Activated T-cell treated with anti-CD3 and anti-CD28 coated beads for 4 hours (primary cell): Measurements from ENCODE around the gene SLC4A4.

Experiments used
- DNase-seq: peaks from one replicate; pipeline ENCODE4 v3.0.0-alpha.2; 2020

SLC4A4 gene

DNA sequence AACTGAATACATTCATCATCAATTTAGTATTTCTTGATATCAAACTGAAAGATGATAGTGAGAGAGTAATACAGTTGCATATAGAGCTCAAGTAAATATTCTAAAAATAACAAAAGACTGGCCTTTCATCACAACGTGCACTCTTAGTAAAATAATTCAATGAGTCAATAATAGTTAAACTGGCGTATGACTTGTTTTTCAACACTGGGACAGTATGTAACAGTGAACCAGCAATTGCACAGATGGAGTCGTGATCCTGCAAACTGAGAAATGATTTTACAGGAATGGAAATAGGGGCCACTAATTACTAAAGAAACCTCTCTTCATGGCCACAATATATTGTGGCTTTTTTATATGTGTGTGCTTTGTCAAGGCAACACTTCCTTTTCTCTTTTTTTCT lies 137.4 kb downstream of the SLC4A4 start:
- no peak for DNase-seq

DNA sequence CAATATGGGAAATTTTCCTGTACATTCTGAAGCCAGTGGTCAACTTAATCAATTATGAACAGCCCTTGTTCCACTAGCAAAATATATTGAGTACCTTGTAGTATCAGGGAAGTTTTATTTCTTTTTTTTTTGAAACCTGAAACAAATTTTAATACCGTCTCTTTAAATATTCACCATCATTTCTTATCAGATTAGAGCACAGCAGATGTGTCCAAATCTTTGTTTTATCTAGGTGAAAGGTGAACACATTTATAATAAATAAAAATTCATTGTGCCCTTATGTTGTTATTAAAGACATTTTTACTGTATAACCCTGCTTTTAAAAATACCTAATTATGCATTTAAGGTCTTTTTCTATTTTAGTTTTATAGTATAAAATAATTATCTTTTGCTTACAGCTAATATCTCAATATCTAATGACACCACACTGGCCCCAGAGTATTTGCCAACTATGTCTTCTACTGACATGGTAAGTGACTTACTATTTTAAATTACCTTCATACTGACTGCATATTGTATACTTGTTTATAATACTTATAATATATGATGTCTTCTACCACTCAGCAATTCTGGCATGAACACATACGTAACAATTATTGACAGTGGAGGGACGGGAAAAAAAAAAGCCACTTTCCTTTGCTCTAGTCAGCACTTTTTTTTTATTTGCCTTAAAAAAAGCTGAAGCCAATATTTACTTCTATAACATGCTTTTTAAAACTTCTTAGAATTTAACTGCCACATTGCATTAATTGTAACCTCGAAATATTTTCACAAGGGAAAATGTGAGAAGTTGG lies 147.9 kb downstream of the SLC4A4 start:
- no peak for DNase-seq

DNA sequence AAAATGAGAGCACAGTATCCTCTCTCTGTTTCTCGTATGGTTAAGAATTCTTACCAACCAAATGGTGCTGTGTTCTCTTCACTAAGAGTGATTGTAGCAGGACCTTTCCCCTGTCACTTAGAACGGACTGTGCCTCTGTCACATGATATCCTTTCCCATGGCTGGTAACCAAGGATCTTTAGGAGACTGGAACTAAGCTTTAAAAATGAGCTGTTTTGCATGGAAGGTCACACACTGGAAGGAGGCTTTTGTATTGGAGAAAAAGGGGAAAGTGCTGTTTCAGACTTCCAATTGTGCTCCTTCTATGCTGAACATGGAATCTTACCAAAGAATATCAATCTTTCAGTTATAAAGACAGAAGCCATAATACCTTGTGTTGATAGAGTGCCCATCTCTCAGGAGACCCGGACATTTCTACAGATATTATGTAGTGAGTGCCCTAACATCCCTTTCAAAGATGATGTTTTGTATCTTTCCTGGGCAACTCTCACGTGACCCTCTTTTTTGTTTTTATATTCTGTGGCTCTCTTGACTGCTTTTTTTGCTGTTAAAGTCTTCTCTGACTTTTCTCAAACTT lies 148.6 kb downstream of the SLC4A4 start:
- no peak for DNase-seq

DNA sequence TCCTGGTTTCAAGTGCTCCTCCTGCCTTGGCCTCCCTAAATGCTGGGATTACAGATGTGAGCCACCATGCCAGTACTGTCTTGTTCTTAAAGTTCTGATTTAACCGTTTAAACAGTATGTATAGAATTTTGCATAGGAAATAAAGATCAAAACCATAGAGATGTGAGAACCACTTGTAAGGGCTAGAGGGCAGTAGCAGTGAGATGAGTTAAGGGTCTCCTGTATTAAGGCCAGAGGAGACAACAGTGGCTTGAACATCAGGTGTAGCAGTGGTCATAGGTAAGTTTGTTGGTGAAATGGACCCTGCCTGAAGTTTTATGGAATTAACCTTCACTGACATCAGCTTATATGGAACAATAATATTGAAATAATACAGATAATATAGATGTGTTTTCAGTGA lies 155.7 kb downstream of the SLC4A4 start:
- no peak for DNase-seq

DNA sequence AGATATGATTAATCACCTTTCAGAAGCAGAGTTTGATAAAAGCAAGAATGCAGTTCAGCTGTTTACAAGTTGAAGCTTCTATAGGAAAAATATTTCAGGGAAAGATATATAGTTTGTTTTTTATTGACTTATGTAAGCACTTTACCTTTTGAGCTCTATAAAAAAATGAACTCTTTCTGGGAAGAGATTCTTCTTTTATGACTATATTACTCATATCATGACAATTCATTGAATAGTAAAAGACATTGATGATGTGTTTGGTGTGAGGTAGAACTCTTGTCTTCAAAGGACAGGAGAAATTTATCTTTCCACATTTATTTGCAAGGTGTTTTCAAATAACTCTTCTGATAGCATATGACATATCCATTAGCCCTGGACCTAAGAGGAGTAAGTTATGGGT lies 156.6 kb downstream of the SLC4A4 start:
- DNase-seq = no peak

DNA sequence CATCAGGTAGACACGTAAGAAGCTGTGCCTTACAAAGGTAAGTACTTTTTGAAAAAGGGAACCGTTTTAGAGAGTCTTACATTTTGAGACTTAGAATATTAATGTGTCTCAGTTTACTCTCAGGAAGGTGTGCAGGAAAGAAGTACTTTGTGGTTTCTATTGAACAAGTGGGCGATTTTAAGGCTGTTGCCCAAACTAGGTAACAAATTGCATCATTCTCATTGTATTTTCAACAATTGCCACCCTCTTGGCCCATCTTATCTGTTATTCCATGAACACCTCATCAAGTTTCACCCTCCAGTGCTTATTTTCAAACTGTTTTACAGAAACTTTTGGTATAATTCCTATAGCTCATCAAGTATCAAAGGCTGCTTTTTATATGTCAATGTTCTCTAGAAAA lies 158.3 kb downstream of the SLC4A4 start:
- no peak for DNase-seq

DNA sequence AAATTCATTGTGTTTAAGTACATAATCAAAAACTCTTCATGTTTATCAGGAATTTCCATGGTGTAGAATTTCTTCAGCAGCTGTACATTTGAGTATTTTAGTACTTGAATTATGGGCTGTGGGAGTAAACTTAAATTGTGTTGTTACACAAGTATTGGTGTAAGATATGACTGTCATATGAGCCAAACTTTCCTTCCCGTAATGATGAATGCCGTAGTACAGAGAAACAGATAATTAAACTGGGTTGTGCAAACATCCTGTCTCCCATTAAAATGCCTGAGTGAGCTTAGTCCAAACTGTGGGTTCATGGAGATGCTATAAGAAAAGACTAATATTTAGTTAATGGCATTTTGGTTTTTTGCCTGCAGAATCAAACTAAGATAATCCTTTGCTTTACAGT lies 159.2 kb downstream of the SLC4A4 start:
- DNase-seq = no peak

DNA sequence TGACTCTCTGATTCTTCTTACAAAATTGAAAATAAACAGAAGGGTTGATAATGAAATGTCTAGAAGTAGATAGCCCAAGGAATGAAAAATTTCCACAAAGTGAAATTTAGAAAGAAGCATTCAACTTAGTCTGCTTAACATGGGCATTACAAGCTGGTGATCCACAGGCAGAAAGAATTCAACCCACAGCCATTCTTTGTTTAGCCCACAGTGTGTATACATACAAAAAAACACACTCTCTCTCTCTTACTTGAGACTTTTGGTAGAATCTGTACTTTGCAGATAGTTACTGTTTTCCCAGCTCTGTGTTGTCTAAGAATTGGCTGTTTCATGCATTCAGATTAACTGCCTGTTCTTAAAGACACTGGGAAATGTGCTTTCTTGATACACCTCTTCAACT lies 159.8 kb downstream of the SLC4A4 start:
- DNase-seq = no peak

DNA sequence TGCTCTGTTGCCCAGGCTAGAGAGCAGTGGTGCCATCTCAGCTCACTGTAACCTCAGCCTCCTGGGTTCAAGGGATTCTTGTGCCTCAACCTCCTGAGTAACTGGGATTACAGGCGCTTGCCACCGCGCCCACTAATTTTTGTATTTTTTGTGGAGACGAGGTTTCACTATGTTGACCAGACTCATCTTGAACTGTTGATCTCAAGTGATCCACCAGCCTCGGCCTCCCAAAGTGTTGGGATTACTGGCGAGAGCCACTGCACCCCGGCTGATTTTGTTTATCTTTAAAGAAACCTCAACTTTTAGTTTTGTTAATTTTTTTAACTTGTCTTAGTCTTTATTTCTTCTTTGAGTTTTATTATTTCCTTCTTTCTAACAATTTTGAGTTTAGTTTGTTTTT lies 163.2 kb downstream of the SLC4A4 start:
- no peak for DNase-seq

DNA sequence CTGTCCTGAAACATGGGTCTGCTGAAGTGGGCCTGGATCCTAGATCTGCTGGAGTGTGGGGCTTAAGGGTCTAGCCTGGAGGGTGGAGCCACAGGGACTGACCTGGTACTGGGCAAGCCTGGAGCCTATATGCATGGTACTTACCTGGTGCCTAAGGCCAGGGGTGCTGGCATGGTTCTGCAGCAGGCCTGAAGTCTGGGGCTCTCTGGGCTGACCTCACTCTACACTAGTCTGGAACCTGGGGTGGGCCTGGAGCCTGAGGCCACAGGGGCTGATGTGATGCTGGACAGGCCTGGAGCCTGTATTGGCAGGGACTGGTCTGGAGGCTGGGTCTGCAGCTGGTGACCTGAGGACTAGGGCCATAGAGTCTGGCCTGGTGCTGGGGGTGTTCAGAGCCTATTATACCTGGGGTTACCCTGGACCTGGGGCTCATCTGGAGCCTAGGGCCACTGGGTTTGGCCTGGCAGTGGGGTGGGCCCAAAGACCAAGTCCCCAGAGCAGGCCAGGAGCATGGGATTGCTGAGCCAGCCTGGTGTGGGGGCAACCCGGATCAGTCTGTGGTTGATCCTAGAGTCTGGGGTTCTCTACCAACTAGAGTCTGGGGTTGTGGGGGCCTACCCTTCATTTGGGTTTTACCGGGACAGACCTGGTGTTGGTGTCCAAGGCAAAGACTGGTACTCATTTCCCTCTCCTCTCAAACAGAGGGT lies 179.6 kb downstream of the SLC4A4 start:
- no peak for DNase-seq

DNA sequence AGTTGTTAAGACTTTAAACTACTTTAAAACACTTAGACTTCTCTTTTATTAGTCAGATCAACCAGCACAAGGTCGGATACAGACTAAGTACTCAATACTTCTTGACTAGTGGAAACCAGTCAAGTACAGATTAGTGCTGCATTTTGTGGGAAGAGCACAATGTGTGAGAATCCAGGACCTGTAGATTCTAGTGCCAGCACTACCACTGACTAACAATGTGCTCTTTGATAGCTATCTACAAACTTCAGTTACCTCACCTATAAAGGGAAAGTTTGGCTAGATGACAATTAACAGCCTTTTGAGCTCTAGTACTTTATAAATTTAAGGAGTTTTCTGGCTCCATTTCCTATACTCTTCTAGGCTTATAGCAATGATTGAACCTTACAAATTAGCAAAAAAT lies 181.5 kb downstream of the SLC4A4 start:
- DNase-seq = no peak

DNA sequence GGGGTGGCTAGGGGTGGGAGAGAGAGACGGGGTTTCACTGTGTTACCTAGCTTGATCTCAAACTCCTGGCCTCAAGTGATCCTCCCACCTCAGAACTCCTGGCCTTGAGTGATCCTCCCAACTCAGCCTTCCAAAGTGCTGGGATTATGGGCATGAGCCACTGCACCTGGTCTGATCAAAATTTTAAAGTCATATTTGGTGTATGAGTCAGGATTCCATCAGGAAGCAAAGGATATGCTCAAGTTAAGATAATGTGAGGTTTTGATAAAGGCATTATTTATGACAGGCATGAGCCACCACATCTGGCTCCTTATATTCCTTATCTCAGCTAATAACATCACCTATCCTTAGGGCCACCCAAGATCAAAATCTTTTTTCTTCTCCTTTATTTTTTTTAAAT lies 182.0 kb downstream of the SLC4A4 start:
- DNase-seq = no peak

DNA sequence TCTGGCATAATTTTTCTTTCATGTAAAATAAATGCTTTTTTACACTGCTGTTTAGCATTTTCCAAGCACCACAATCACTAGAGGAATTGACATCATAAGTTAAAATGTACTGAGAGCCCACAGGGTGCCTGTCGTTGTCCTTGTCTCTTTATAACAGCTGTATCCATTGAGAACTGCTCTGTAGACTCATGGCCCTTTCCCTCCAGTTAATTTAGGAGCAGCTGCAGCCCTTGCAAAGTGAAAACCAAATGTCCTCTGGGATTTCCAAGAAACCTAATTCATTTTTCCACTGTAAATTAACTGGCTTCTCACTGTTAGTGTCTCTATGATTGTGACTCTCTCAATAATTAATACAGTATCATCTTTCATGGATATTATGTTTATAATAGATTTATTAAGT lies 185.9 kb downstream of the SLC4A4 start:
- DNase-seq = no peak

DNA sequence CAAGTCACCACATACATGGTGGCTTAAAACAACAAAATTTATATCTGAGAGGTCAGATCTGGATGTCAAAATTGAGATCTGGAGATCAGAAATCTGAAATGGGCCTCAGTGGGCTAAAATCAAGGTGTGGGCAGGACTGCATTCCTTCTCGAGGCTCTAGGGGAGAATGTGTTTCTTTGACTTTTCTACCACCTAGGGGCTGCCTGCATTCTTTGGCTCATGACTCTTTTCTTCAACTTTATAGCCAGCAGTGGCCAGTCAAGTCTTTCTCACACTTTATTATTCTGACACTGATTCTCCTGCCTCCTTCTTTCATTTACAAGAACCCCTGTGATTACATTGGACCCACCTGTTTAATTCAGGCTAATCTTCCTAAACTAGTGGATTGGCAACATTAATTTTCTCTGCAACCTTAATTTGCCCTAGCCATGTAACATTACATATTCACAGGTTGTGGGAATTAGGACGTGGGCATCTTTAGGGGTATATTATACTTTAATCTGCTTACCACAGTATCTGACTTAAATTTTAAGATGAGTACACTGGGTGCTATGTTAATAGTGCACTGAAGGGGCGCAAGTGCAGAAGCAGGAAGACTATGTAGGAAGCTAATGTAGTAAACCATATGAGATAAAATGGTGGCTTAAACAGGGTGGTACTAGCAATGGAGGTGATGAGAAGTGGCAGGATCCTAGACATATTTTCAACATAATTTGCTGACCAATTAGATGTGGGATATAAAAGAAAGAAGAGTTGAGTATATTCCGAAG lies 188.0 kb downstream of the SLC4A4 start:
- no peak for DNase-seq

DNA sequence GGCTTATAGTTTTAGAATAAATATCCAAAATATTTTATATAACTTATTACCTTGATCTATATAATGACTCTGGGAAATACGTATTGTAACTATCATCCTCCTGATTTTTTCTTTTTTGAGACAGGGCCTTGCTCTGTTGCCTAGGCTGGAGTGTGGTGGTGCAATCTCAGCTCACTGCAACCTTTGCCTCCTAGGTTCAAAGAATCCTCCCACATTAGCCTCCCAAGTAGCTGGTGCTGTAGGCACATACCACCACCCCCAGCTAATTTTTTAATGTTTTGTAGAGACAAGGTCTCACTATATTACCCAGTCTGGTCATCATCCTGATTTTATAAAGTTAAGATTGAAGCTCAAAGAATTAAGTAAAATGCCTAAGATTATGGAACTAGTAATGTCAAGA lies 193.6 kb downstream of the SLC4A4 start:
- no peak for DNase-seq

DNA sequence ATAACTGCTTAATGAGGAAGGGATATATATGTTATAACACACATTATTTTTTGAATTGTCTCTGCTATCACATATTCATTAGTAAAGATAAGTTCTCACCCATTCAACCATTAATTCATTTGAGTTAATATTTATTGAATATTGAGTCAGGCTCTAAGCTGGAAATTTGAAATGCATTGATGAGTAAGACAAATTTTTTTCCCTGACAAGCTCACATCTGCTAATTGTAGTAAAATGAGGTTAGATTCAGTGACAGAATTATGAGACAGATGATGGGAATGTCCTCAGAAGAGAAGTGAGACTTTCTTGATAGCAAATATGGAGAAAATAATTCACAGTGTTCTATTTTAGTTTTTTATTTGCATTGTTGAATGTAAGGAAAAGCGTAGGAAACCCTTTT lies 194.3 kb downstream of the SLC4A4 start:
- no peak for DNase-seq

DNA sequence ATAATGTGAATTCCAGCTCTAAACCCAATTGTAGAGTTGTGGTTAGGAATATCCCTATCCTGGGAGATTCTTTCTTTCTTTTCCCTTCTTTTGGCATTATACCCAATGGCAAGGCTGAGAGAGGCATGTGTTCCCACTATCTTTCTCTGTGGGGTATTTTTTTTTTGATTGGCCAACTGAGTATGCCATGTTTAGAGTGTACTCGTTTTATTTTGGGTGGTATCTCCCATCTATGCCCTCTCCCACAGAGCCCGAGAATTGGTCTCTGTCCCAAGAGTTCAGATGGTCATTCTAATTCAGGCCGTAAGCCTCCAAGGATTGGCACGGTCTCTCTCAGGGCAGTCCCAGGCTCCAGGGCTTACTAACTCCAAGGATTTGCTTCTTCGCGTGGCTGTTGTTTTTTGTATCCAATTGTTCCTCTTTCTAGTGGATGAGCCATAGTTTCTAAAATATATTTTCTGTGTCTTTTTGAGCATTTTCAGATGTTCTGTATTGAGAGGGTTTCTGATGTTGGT lies 198.8 kb downstream of the SLC4A4 start:
- no peak for DNase-seq

DNA sequence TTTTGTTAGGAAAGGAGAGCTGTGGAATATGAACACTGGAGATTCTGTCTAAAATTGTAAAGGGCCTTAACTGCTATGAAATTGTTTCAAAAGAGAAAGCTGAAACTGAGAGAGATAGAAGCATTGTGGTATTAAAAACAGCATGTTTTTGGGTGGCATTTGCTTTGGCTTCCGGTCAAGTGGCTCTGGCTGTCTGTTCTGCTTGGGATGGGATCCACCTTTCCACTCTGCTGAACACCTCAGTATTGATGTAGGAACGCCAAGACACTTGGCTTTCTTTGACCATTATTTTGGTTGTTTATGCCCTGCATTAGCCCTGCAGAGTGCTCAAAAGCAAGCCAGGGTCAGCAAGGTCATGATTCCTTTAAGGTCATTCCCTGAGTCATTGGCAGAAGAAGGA lies 199.7 kb downstream of the SLC4A4 start:
- no peak for DNase-seq

DNA sequence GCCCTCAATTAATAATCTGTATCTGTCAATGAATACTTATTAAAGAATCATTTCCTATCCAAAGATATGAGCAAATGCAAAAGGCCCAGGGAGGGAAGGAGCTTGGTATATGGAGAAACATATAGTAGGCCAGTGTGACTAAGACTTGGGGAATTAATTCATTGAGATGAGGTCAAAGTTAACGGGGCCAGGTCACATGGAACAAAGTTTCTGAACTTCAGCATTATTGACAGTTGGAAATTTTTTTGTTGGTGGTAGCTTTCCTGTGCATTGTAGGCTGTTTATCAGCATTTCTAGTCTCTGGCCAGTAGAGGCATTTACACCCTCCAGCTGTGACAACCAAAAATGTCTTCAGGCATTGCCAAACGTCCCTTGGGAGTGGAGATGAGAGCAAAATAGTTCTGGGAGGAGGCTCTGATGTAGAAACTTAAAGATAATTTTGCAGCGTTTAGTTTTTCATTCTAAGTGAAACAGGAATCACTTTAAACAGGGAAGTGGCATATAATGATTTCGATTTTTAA lies 202.0 kb downstream of the SLC4A4 start:
- no peak for DNase-seq

DNA sequence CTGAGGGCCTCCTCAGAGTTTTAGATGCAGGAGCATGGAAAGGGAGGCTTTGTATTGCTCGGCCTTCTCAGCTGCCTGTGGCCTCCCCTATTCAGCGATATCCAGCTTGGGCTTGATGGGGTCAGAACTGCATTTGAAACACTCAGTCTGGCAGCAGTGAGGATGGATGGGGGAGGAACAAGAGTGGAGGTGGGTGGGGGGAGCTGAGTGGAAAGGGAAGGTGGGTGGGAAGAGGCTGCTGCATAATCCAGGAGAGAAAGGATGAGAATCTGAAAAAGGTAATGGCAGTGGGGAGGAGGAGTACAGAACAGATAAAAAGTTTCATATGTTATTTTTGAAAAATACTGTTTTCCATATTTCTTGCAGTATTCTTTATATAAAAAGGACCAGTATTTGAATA lies 202.7 kb downstream of the SLC4A4 start:
- DNase-seq = no peak

DNA sequence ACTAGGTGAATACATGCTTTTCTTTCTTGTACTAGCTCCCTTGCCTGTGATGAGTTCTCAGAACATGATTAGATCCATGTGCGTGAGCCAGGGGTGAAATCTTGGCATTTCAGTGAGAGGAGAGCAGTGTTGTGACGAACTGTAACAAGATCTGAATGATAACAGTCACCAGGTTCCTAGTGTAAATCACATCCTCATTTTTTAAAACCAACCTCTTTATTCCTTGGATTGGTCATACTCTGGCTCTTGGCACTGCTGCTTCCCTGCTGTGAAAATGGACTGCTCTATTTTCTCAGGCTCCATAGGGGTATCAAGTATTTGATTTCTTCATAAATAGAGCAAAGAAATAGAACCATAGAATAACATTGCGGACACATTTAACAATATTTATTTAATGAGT lies 206.3 kb downstream of the SLC4A4 start:
- DNase-seq = no peak

DNA sequence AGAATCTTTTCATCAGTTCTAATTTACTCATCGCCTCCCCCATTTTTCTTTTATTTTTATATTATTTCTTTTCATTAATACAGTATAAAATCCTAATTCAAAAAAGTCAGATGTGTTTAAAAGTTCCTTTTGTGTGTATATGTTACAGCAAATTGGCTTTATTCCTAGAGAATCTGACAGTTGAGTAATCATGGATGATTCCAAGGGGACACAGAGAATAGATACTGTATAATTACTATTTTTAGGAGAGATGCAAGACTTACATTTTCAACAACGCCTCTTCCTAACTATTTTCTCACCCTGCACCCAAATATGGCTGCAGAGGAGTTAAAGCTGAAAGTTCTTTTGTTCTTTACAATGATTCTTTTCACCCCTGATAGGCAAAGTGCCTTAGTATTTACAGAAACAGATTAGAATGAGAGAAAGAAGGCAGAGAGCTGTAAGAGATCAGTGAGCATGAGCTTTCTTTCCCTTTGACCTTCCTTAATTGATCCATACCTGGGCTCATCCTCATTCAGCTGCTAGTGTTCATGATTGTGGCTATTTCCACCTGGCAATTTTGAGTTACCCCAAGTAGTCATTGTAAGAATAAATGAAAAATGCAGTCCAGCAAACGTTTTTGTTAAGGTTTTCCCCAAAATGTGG lies 210.8 kb downstream of the SLC4A4 start:
- no peak for DNase-seq
